A549 (cell line): ENCODE results near the gene C3orf49. TPM values are rescaled to one million over a fixed set of nuclear protein-coding genes. Genes with fewer than 3 reads are reported as not detected.

Experiments used
- ATAC-seq, 2 experiments: fragments of 200-7000 bp in 1 of 2; fragments of >200 bp in 1 of 2; cut with Nextera tagmentation in 1 of 2; cut with Tn5 transposase in 1 of 2; 3 replicates each; pipeline versions ENCODE4 v1.8.0 to v1.9.1; 2018 to 2020; ENCODE audit warnings: mild to moderate bottlenecking in 1 of 2, moderate library complexity in 1 of 2
- CTCF ChIA-PET: fragments of 300-600 bp; sonication (Branson Sonifier 250); formaldehyde crosslinking; extraction: SDS; loops from one replicate; lab custom pipeline; 2021; ENCODE audit warnings: antibody characterized with exemption, inconsistent platforms; lab: Yijun Ruan, JAX
- POLR2A ChIA-PET: fragments of 350-600 bp; formaldehyde crosslinking; extraction: SDS; loops from one replicate; lab custom pipeline; 2021; ENCODE audit warnings: antibody characterized with exemption, inconsistent platforms; lab: Yijun Ruan, JAX
- DNase-seq, 2 experiments: peaks; one replicate each; pipeline versions ENCODE4 v3.0.0 to v3.0.0-alpha.2; 2011 to 2016; ENCODE audit warnings: low read depth in 1 of 2, low spot score in 1 of 2
- FAIRE-seq: peaks from 2 replicates; lab custom pipeline; 2011; peaks lifted over from hg19 to GRCh38; lab: Jason Lieb, UNC
- H3K27ac ChIP-seq, 2 experiments: fragments of >200 bp; sonication (Bioruptor Twin); formaldehyde crosslinking; 3 replicates each; pipeline ENCODE4 v1.5.1; 2016 to 2017
- H3K4me1 ChIP-seq: fragments of >200 bp; sonication (Bioruptor Twin); formaldehyde crosslinking; 3 replicates; pipeline ENCODE4 v1.6.1; 2016
- H3K4me2 ChIP-seq: fragments of >200 bp; sonication (Bioruptor Twin); formaldehyde crosslinking; 3 replicates; pipeline ENCODE4 v1.6.1; 2016
- H3K4me3 ChIP-seq: fragments of >200 bp; sonication (Bioruptor Twin); formaldehyde crosslinking; 3 replicates; pipeline ENCODE4 v1.5.1; 2016
- H3K9me3 ChIP-seq: fragments of >200 bp; sonication (Bioruptor Twin); formaldehyde crosslinking; 3 replicates; pipeline ENCODE4 v1.6.1; 2016
- BCL3 ChIP-seq: fragments of >200 bp; sonication (Bioruptor Twin); formaldehyde crosslinking; IDR thresholded peaks from 3 replicates; pipeline ENCODE4 v1.6.1; 2016
- BHLHE40 ChIP-seq: IDR thresholded peaks from 2 replicates; pipeline ENCODE4 v1.6.1; 2012; ENCODE audit warnings: low read depth, low read length, inconsistent platforms
- CEBPB ChIP-seq, 2 experiments: fragments of >200 bp in 1 of 2; sonication (Bioruptor Twin) in 1 of 2; formaldehyde crosslinking in 1 of 2; IDR thresholded peaks; 2 replicates each; pipeline ENCODE4 v1.6.1; 2012 to 2016
- CTCF ChIP-seq: fragments of >200 bp; sonication (Bioruptor Twin); formaldehyde crosslinking; IDR thresholded peaks from 3 replicates; pipeline ENCODE4 v1.5.1; 2016
- EHF ChIP-seq: fragments of 250-450 bp; sonication (Bioruptor Pico); IDR thresholded peaks from 2 replicates; pipeline ENCODE4 v1.5.0; 2020; ENCODE audit warnings: mild to moderate bottlenecking
- EHMT2 ChIP-seq: fragments of 200-600 bp; sonication (generic); IDR thresholded peaks from 2 replicates; pipeline ENCODE4 v1.6.1; 2016; ENCODE audit warnings: antibody characterized with exemption, low read depth, mild to moderate bottlenecking, moderate library complexity
- ESRRA ChIP-seq: fragments of 150-350 bp; IDR thresholded peaks from 2 replicates; pipeline ENCODE4 v1.6.1; 2014; ENCODE audit warnings: mild to moderate bottlenecking, low read length, borderline replicate concordance
- FOSB ChIP-seq: fragments of 250-450 bp; sonication (Bioruptor Pico); IDR thresholded peaks from 2 replicates; pipeline ENCODE4 v1.5.0; 2020; ENCODE audit warnings: mild to moderate bottlenecking, moderate library complexity
- FOSL2 ChIP-seq, 2 experiments: fragments of 450-650 bp in 1 of 2; fragments of >200 bp in 1 of 2; sonication (Bioruptor Twin) in 1 of 2; formaldehyde crosslinking; IDR thresholded peaks; 2 replicates each; pipeline versions ENCODE4 v1.5.0 to v1.6.1; 2016 to 2020; ENCODE audit warnings: mild to moderate bottlenecking in 1 of 2, moderate library complexity in 1 of 2
- FOXS1 ChIP-seq: fragments of 250-450 bp; sonication (Bioruptor Pico); IDR thresholded peaks from 2 replicates; pipeline ENCODE4 v1.5.0; 2020; ENCODE audit warnings: mild to moderate bottlenecking, moderate library complexity
- GATA3 ChIP-seq: IDR thresholded peaks from 2 replicates; pipeline ENCODE4 v1.6.1; 2012; ENCODE audit warnings: borderline replicate concordance
- HEYL ChIP-seq: fragments of 250-450 bp; sonication (Bioruptor Pico); IDR thresholded peaks from 2 replicates; pipeline ENCODE4 v1.8.0; 2021; ENCODE audit warnings: mild to moderate bottlenecking, moderate library complexity
- HOXA7 ChIP-seq: fragments of 250-450 bp; sonication (Bioruptor Pico); IDR thresholded peaks from 2 replicates; pipeline ENCODE4 v1.5.0; 2020; ENCODE audit warnings: mild to moderate bottlenecking, moderate library complexity
- HOXB13 ChIP-seq: fragments of 250-450 bp; sonication (Bioruptor Pico); IDR thresholded peaks from 2 replicates; pipeline ENCODE4 v1.5.0; 2020; ENCODE audit warnings: low read depth, mild to moderate bottlenecking, moderate library complexity
- JUNB ChIP-seq: fragments of >200 bp; sonication (Bioruptor Twin); formaldehyde crosslinking; IDR thresholded peaks from 2 replicates; pipeline ENCODE4 v1.6.1; 2016
- MAFK ChIP-seq: fragments of 450-650 bp; IDR thresholded peaks from 2 replicates; pipeline ENCODE4 v1.6.1; 2014; ENCODE audit not compliant: partially characterized antibody
- MAX ChIP-seq: IDR thresholded peaks from 2 replicates; pipeline ENCODE4 v1.6.1; 2012
- MAZ ChIP-seq: fragments of 150-350 bp; IDR thresholded peaks from 2 replicates; pipeline ENCODE4 v1.6.1; 2014; ENCODE audit warnings: antibody characterized with exemption, low read depth, low read length, borderline replicate concordance
- NFE2L2 ChIP-seq: fragments of 150-350 bp; conservative IDR thresholded peaks from 2 replicates; pipeline ENCODE4 v1.6.1; 2014; ENCODE audit warnings: low read length
- NR3C1 ChIP-seq: fragments of >200 bp; sonication (Bioruptor Twin); formaldehyde crosslinking; IDR thresholded peaks from 3 replicates; pipeline ENCODE4 v1.6.1; 2017
- PHF8 ChIP-seq: fragments of 200-600 bp; sonication (generic); IDR thresholded peaks from 2 replicates; pipeline ENCODE4 v1.6.1; 2016; ENCODE audit warnings: low read depth, mild to moderate bottlenecking, antibody characterized with exemption, moderate library complexity, borderline replicate concordance
- RARB ChIP-seq: fragments of 250-450 bp; sonication (Bioruptor Pico); IDR thresholded peaks from 2 replicates; pipeline ENCODE4 v1.8.0; 2021; ENCODE audit warnings: mild to moderate bottlenecking, moderate library complexity
- RFX5 ChIP-seq: fragments of 450-650 bp; IDR thresholded peaks from 2 replicates; pipeline ENCODE4 v1.7.1; 2014; ENCODE audit warnings: antibody characterized with exemption, mild to moderate bottlenecking, moderate library complexity
- RNF2 ChIP-seq: fragments of 200-600 bp; sonication (generic); IDR thresholded peaks from 2 replicates; pipeline ENCODE4 v1.6.1; 2016; ENCODE audit warnings: low read depth, mild to moderate bottlenecking, antibody characterized with exemption, moderate library complexity, borderline replicate concordance
- SREBF2 ChIP-seq: fragments of 450-650 bp; IDR thresholded peaks from 2 replicates; pipeline ENCODE4 v1.6.1; 2014; ENCODE audit warnings: mild to moderate bottlenecking, moderate library complexity
- USF2 ChIP-seq: fragments of 450-650 bp; IDR thresholded peaks from 2 replicates; pipeline ENCODE4 v1.6.1; 2014; ENCODE audit warnings: antibody characterized with exemption
- ZC3H11A ChIP-seq: fragments of 450-650 bp; IDR thresholded peaks from 2 replicates; pipeline ENCODE4 v1.6.1; 2014; ENCODE audit warnings: antibody characterized with exemption, mild to moderate bottlenecking
- ZFP36 ChIP-seq: fragments of 450-650 bp; IDR thresholded peaks from 2 replicates; pipeline ENCODE4 v1.6.1; 2014; ENCODE audit warnings: borderline replicate concordance; ENCODE audit not compliant: partially characterized antibody
- WGBS: methylation state at CpG from one replicate; pipeline ENCODE4 v1.1.6; 2017; ENCODE audit errors: missing lambda C conversion rate; 5-methylcytosine and 5-hydroxymethylcytosine counted together
- polyA plus RNA-seq, 4 experiments: library from polyadenylated mRNA; depleted of rRNA in 3 of 4; stranded (reverse); fragments of >200 nt; fragmentation: RNase III in 1 of 4; extraction: RNeasy Plus Mini Kit Qiagen cat#74134 plus additional on column Dnase treatment in 1 of 4; gene quantifications; 2 replicates in 3 of 4; 3 replicates in 1 of 4; pipeline ENCODE4 v1.2.3, GENCODE V29; 2011 to 2017

Gene C3orf49
- polyA plus RNA-seq, 2 of the 4 experiments (the other 2 are of a cell fraction) = not detected

- Histone ChIP-seq H3K9me3 (no peaks in the 10 kb centered on the region), H3K27ac (no peak overlapping the region), H3K4me2 (no peak overlapping the region), H3K4me3 (no peak overlapping the region)
- 17% methylated on average over 1 of the region's 1 CpG for WGBS
- CTCF ChIA-PET = no interaction called here
- FAIRE-seq = no peak
- no peak for DNase-seq
- POLR2A ChIA-PET = no interaction called here
- TF ChIP-seq FOXS1 (CRISPR knock-in tag) = no peak
- TF ChIP-seq BHLHE40 = no peak
- TF ChIP-seq, all 56 proteins: peak for 0
- H3K4me1 ChIP-seq = no peaks in the 10 kb centered on the region
- no peak for ATAC-seq
Observed at GRCh38 chr3:63847718-63848450, 28.8 kb downstream of the C3orf49 start.

GRCh38 chr3:63849175-63849574 is 30.1 kb downstream of the C3orf49 start:
- no peaks in the 10 kb centered on the region for H3K9me3 ChIP-seq
- no peak for TF ChIP-seq SREBF2
- no peak for TF ChIP-seq ESRRA
- no peak for TF ChIP-seq ZC3H11A
- TF ChIP-seq BCL3 = no peak
- no peak for TF ChIP-seq MAX
- TF ChIP-seq EHMT2 = no peak
- TF ChIP-seq FOSL2 (IDR thresholded peaks at IDR 0.05) = no peak
- TF ChIP-seq FOSL2 (CRISPR knock-in tag; IDR thresholded peaks at IDR 0.05) = no peak
- no peak for TF ChIP-seq USF2
- TF ChIP-seq GATA3 = no peak
- TF ChIP-seq MAFK = no peak
- TF ChIP-seq FOSB (CRISPR knock-in tag) = no peak
- TF ChIP-seq RNF2 = no peak
- TF ChIP-seq HOXA7 = no peak
- TF ChIP-seq RARB (CRISPR knock-in tag) = no peak
- no peak for TF ChIP-seq ZFP36
- no peak for TF ChIP-seq JUNB
- TF ChIP-seq, all 56 proteins: peak for 0
- ChIA-PET POLR2A (no interaction called here), CTCF (interaction anchor here (0.8 kb wide), 1 partner anchor 53 kb away, joined by 3 read pairs; no protein-coding TSS in a partner anchor)
- no peaks in the 10 kb centered on the region for H3K4me1 ChIP-seq
- no peak overlapping the region for H3K27ac ChIP-seq
- FAIRE-seq (no peak), DNase-seq (no peak), ATAC-seq (no peak)
- no peak overlapping the region for H3K4me2 ChIP-seq
- no peak overlapping the region for H3K4me3 ChIP-seq
- 100% methylated on average over 4 of the region's 4 CpGs for WGBS

GRCh38 chr3:63851287-63851686 is 32.2 kb downstream of the C3orf49 start:
- H3K9me3 ChIP-seq = no peaks in the 10 kb centered on the region
- H3K27ac ChIP-seq = no peak overlapping the region
- peaks cover 5% of the 10 kb centered on the region; the same call in 1 of the 3 replicates for H3K4me1 ChIP-seq
- H3K4me2 ChIP-seq = no peak overlapping the region
- 80% methylated on average over 3 of the region's 3 CpGs for WGBS
- no peak for FAIRE-seq
- no peak overlapping the region for H3K4me3 ChIP-seq
- no peak for ATAC-seq
- ChIA-PET POLR2A (no interaction called here), CTCF (no interaction called here)
- TF ChIP-seq FOSL2 (IDR thresholded peaks at IDR 0.05) = no peak
- no peak for TF ChIP-seq FOSL2 (CRISPR knock-in tag; IDR thresholded peaks at IDR 0.05)
- TF ChIP-seq EHMT2 = no peak
- no peak for TF ChIP-seq RFX5
- no peak for TF ChIP-seq CEBPB (IDR thresholded peaks at IDR 0.05)
- TF ChIP-seq EHF = no peak
- TF ChIP-seq RARB (CRISPR knock-in tag) = no peak
- TF ChIP-seq CTCF = no peak
- TF ChIP-seq BHLHE40 = no peak
- TF ChIP-seq NFE2L2 = no peak
- no peak for TF ChIP-seq HEYL
- TF ChIP-seq HOXB13 (CRISPR knock-in tag) = no peak
- TF ChIP-seq NR3C1 = no peak
- TF ChIP-seq PHF8 = no peak
- TF ChIP-seq MAZ = no peak
- TF ChIP-seq ESRRA = no peak
- no peak for DNase-seq
